CD4-positive, alpha-beta T cell treated with Interferon alpha-2 for 1 hour (primary cell): ENCODE data around the gene TMEM126A.

ENCODE experiments used
- DNase-seq, 2 donors: peaks; one replicate each; pipeline ENCODE4 v3.0.0-alpha.2; 2020 to 2022

The TMEM126A gene

DNA sequence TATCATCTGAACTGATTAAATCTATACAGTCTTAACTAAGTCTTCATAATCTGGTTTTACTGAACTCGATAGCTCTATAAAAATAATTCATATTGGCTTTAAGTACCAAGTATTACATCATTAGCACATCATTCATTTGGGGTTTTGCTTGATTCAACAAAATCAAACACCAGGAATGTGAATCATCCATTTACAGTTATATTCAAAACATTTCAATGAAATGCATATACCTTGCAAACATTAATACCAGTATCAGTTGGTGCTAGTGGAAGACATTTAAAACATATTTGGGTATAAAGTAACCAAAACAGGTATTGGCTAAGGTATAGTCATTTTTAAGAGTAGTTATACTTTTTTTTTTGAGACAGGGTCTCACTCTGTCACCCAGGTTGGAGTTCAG lies 50.4 kb downstream of the TMEM126A start:
- DNase-seq = no peak

DNA sequence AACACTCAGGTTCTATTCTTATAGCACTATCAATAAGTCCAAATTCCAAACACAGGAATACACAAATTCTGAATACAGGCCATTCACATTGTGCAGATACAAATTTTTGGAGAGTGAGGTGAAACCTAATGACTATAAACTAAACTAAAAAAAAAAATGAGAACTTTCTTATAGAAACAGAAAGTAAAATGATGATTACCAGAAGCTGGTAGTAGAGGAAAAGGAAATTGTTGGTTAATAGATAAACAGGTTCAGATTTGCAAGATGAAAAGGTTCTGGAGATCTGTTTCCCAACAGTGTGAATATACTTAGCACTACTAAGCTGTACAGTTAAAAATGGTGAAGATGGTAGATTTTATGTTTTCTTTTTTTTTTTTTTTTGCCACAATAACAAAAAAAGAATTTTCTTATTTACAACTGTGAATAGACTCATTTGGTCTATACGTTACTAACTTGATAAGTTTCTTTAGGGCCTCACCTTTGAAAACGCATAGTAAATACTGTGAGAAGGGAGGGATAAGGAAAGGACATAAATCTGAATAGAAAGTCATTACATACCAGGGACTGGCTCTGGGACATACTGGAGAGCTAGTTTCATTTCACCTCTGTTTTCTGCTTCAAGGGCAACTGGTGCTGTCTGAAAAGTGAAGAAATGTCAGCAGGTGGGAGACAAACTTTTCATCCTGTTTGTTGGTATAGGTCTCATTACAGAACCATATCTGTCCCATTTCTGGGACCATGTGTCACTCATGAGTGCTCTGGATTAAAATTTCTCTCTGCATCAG lies 52.4 kb downstream of the TMEM126A start:
- peak in 1 of 2 donors; percentile 63 for DNase-seq

DNA sequence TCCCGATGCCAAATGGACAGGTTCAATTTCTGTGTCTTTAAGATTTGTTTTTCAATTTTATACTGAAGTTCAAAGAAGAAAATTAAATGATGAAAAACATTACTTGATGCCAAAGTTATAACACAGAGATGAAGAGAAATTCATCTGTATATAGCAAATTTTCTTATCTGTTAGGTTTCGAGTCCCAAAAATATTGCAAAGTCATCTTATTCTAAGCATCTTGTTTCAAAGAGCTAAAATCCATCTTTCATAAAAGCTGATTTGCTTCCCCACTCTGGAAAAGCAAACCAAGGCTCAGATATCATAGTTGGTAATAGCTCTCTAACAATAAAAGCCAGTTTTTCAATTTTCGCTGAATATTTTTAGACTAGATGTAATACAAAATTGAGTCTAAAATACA lies 57.2 kb downstream of the TMEM126A start:
- DNase-seq = no peak

DNA sequence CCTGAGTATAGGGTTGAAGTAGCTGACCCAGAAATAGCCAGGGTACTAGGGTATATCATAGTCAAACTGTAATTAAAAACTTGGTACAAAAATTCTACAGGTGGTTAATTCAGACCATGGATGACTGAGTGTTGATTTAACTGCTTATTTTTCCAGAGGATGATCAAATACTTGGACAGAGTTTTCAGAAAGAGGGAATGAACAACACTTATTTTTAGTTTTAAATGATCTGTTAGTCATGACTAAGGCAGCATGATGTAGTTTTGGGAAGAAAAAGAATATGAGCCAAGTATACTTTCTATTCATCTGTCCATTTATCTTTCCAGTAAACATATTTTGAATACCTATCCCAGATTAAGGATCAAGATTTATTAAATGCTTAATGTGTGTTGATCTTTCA lies 58.0 kb downstream of the TMEM126A start:
- DNase-seq = no peak
